Measurements from ENCODE around the gene CREB3L4.
"Not testable (repeated sequence)": the region's sequence is repeated elsewhere in the genome, so short reads cannot be mapped to it uniquely, and the experiment has no call there.

CREB3L4 gene

DNA sequence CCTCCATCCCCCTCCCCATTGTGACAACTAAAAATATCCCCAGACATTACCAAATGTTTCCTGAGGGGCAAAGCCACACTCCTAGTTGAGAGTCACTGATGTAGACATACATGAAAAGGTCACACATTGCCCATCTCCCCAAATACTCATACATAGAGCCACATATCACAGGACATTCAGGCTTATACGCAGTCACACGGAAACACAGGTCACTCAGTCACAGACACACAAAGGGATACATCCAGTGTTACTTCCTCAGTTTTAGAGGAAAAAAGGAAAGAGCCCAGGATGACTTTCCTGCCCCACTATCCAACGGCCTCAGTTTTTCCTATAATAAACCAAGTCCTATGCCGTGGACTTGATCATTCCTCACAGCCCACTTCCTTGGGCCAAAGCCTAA, 6.3 kb upstream of the CREB3L4 start:
- no peak for DNase-seq

DNA sequence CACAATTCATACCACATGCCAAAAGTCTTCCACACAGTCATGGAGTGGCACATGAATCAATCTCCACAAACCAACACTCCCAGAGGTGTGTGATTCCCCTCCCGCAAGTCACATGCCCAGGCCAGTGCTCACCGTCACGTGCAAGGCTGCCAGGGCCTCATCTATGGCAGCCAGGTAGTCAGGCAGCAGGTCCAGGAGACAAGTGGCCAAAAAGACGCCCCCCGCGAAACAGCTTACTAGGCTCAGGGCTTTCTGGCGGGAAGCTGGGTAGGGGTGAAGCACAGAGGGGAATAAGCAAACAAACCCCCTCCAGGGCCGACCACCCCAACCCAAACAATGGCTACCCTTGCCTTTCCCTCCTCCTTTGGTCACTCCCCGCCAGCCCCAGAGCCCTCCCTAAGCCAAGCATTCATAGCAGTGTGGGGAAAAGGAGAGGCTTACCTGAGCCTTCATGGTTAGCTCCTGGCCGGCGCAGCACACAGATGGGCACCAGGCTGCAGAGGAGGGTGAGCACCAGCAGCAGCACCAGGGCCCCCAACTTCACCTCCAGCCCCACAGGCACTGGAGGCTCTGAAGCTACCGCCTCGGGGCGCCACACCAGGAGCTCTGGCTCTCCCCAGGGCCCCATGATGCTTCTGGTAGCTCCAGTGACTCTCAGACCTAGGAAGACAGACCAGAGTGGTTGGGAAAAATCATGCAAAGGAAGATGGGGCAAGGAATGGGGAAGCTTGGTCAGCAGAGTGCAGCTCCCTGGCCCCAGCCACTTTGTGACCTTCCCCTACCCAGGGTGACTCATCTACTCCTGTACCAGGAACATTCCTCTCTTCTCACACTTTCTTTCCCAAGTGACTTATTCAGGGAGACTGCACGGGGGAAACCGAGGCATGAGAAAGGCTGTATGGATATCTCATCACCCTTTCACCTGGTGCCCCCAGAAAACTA, 5.3 kb upstream of the CREB3L4 start:
- no peak for DNase-seq

DNA sequence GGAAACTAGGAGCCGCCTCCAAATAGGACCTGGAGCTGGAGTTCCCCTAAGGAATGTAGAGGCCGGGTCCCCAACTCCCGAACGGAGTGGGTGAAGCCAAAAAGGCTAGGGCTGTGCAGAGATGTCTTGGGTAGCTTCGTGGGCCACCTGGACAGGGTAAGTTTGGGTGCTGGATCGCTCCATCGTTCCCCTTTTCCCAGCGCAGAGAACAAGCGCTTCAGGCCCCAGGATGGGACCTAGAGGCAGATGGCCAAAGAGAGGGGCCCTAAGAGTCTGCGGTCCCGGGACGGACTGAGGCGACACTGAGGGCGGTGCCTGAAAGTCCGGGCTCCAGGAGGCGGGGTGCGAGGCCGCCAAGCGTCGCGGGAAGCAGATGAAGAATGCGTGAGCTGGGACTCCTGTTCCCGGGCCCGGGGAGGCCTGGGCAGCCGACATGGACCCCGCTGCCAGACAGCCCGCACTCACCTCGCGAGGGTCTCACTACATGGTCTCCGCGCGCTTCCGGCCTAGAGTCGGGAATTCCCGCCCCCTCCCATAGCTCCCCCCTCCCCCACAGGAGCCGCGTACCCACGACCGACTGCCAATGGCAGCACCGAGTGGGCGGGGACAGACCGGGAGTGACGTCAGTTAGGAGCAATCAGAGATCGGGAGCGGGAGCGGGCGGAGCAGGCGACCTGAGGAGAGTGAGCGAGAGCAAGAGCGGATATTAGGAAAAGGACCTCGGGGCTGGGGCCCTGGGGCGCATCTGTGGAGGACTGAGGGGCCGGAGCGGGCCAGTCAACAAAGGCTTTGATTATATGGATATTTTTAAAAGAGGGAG, 4.5 kb upstream of the CREB3L4 start, which contains the start of gene SLC39A1:
Gene SLC39A1 (minus strand): TSS at position 508 of the 820 bp plus-strand sequence. CDS start 822 bp downstream, outside the sequence.
- DNase-seq, result peak; percentile 98

DNA sequence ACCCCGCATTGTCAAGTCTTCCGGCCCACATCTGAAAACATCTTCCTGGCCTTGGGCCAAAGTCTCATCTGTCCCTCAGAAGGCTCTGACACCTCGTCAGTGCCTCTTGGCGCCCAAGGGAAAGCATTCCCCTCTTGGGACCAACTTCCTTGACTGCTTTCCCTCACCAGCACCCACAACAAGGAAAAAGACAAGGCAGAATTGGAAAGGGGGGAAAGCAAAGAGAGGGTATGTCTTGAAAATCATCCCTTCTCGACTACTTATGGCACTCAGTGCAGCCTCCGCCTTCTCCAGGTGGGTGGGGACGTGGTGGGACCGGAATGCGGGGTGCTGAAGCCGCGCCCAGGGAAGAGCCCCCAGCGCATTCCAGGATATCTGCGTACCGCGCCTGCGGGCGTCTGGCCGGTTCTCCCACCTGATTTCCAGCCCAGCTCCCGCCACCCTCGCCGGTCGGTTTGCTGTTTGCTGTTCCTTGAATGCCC, 3.8 kb upstream of the CREB3L4 start:
- no peak for DNase-seq

DNA sequence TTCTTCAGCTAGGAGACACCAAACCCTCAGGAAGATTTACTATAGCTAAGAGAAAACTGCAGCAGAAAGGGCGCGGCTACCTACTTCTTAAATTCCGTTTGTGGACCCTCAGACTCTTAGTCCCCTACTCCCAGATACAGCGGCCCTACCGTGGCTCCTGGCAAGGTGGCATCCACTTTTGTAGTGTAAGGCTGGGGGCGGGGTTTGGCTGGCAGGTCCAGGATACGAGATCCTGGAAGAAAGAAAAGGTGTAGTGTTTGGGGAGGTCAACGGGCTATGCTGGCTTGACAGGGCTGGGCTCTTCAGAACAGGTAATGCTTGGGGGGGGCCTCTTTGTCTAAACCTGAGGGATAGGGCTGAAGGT, 280 bp downstream of the CREB3L4 start:
- DNase-seq, result no peak

DNA sequence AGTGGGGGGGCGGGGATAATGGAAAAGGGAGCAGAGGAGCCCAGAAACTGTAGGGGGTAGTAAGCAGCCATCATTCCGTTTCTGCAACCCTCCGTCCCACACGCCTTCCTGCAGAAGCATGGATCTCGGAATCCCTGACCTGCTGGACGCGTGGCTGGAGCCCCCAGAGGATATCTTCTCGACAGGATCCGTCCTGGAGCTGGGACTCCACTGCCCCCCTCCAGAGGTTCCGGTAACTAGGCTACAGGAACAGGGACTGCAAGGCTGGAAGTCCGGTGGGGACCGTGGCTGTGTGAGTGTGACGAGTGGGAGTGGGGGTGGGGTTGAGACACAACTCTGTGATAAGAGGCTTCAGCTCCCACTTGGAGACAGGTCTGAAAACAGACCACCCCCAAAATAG, 706 bp downstream of the CREB3L4 start:
- DNase-seq, result no peak

DNA sequence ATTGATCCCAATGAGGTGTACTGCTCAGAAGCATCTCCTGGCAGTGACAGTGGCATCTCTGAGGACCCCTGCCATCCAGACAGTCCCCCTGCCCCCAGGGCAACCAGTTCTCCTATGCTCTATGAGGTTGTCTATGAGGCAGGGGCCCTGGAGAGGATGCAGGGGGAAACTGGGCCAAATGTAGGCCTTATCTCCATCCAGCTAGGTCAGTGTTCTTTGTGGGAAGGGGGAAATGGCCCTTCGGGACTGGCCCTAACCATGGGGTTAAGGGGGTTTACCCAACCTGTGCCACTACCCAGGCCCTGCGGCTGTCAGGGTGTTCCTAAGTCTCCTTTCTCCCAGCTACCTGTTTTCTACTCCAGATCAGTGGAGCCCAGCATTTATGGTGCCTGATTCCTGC, 1.3 kb downstream of the CREB3L4 start:
- DNase-seq, result no peak

DNA sequence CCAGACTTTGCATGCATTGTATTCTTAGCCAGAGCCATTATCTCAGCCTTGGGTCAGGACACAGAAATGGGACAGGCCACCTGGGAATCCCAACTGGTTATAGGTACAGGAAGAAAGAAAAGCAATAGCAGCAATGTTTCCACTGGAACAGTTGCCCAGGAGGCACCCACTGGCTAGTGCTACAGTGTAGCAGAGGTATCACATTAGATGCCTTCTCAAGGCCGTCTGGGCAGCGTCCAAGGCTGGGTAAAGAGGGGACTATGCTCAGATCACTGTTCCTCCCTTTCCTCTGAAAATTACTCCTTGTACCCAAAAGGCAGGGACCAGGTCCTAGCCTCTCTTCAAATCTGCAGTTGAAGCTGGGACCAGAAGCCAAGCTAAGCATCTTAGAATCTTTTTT, 2.6 kb downstream of the CREB3L4 start:
- DNase-seq, result no peak

DNA sequence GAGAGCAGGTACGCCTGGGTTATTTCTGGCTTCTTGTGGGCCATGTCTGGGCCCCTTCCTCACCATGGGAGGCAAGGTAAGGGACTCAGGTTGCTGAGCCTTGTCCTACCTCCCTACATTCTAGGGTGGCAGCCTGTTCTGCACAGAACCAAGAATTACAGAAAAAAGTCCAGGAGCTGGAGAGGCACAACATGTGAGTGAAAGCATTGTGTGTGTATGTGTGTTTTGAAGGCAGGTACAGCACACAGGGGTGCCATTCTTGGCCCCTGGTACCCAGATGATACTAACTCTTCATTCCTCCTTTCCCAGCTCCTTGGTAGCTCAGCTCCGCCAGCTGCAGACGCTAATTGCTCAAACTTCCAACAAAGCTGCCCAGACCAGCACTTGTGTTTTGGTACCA, 5.4 kb downstream of the CREB3L4 start:
- no peak for DNase-seq

DNA sequence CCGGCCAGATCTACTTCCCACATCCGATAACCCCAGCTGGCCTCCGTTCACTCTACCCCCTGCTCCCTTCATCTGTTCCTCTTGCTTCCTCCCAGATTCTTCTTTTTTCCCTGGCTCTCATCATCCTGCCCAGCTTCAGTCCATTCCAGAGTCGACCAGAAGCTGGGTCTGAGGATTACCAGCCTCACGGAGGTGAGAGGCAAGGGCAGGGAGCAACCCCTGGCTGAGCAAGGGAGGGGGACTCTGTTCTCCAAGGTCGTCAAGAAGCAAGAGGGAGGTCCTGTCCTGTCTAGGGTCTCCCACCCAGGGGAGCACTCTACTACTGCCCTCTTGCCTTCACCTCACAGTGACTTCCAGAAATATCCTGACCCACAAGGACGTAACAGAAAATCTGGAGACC, 5.8 kb downstream of the CREB3L4 start:
- DNase-seq, result no peak

DNA sequence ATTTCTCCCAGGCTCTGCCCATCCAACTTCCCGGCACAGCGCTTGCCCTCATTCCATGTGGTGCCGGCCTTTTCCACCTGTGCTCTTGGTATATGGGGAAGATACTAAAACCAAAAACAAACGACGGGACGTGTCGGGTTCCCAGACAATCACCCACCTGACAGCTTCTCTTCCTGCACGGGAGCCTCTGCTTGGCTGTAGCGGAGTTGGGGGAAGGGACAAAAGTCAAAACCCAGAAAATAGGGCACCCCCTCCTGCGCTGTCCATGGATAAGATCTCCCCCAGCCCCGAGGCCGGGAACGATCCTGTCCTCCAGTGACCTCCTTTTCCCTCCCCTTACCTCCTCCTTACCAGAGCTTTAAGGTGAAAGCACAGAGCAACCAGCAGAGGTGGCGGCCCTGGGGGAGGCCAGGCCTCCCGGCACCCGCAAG, 9.1 kb downstream of the CREB3L4 start:
- no peak for DNase-seq

DNA sequence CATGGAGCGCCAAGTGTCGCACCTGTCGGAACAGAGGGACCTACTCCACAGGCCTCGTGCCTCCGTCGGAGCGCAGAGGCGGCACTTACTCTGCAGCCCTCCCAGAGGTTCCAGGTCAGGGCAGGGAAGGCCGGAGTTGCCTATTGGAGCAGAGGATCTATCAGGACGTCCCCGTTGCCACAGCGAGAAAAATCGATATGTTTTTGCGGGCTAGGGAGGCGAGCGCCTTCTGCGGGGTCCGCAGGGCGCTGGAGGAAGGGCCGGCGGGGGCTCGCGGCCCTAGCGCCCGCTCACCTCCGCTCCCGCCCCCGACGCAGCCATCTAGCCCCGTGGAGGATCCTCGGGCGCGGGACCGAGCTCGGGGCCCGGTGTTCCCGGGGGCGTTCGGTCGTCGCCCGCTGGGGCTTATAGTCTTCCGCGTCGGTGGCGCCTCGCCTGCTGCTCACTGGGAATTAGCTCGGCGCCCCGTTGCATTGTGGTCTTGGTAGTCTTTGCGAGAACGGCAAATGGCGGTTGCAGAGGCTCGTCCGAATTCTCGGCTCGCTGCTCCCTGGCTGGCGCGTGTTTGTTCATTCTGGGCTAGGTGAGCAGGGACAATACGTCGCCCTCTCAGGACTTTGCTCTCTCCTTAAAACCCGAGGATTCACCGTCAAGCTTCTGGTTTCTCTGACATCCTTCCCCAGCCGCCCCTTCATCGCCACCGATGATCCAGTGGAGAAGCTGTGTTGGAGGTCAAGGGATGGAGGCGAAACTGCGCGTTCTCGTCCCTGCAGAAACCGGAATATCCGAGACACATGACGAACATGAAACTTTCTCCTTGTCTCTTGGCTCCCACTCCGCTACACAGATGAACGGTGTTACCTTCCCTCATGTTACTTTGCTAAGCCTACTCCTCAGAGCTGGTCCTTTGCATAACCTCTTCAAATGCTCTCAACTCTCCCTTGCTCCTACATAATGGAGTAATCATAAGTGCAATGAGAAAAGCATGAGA, 9.8 kb downstream of the CREB3L4 start, which contains the start of gene JTB:
Gene JTB (minus strand): TSS at position 425 of the 991 bp plus-strand sequence. CDS start 422 bp downstream, at position 3.
- peak; percentile 91 for DNase-seq

DNA sequence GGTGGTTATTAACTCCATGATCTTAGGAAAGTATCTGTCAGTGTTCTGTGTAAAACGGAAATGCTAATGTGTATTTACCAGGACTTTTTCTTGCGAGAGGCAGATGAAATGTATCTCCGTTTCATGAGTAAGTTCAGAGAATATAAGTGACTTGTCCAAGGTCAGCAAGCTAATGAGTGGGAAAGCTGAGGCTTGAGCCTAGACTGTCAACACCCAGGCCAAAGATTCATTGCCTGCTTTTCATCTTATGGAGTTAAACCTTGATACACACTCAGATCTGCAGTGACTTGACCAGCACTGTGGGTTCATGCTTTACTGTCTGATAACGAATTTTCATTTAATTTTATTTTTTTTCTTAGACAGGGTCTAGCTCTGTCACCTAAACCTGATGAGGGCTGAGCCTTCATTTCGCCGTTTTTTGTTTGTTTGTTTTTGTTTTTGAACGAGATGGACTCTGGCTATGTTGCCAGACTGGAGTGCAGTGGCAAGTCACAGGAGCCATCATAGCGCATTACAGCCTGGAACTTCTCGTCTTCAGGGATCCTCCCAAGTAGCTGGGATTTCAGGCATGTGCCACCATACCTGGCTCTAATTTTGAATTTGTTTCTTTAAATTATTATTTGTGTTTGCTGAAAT, 10.7 kb downstream of the CREB3L4 start:
- DNase-seq, result no peak

DNA sequence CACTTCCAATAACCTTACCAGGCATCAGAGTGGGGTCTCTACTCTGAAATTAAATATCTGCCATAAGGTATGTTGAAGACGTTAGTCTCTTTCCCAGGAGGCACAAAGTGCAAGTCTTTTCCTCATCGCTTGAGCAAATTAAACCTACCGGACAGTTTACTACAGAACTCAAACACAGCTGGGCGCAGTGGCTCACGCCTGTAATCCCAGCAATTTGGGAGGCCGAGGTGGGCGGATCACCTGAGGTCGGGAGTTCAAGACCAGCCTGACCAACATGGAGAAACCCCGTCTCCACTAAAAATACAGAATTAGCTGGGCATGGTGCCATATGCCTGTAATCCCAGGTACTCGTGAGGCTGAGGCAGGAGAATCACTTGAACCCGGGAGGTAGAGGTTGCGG, 11.4 kb downstream of the CREB3L4 start:
- not testable (repeated sequence) for DNase-seq

DNA sequence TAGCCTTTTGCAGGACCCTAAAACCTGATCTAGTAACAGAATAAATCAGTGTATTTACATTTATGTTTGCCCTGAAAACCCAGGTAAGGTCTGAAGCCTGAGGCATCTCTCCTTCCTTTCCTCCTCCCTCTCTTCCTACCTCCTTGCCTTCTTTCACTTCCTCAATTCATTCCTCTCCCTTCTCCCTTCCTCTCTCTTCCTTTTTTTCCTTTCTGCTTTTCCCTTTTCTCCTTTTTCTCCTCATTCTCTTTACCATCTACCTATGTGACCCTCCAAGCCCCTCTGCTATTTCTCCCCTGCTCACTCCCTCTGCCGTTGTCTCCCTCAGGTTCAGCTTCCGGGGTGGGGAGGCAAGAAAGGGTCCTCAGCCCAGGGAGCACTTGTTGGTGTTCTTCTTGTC, 14.0 kb downstream of the CREB3L4 start:
- not testable (repeated sequence) for DNase-seq

DNA sequence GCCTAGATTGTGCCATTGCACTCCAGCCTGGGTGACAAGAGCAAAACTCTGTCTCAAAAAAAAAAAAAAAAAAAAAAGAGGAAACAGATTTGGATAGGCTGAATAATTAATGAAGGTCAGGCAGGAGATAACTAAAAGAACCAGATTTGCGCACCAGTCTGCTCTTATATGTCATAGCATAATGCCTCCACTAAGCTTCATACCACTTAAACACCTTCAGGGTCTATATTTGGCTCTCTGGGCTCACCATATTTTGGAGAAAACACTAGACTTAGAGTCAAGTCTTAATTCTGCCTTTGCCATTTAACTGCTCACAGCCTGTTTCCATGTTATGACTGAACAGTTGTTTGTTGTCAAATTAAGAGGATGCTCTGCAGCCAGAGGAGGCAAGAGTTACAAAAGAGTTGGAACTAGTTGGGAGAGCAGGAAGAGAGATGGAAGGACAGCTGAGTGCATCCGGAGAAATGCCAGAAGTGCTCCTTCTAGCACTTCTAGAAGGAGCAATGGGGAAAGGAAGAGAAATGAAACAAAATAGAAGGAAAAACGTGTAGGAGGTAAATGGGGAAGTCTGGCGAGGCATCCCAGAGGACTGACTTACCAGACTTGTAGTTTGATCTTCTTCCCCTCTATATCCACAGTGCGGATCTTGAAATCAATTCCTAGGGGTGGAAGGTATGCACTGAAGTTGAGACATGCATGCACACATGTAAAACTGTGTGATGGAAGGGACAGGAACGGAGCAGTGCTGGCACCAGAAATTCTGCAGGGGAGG, 16.6 kb downstream of the CREB3L4 start:
- DNase-seq, result no peak

DNA sequence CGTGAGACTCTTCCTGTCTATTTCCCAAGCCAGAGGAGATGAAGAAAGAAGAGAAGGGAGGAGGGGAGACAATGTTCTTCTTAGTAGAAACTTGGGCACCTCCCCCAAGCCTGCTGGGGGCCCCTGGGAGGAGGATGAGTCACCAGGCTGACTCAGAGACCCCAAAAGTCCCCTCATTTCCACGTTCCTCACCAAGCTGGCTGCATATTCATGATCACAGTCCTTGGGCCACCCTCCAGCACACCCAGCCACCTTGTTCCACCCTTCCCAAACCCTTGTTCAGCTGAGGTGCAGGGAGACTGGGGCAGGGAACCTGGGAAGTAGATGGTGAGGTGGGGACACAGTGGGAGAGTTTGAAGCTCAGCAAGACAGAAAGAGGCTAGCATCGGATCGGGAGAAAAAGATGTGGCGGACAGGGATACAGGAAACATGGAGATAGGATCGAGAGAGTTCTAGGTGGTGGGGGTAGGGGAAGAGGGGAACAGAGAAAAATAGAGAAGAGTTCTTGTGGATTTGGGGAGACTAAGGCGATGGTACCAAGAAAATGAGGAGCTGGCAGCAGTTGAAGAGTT, 17.7 kb downstream of the CREB3L4 start:
- DNase-seq, result peak; percentile 75

DNA sequence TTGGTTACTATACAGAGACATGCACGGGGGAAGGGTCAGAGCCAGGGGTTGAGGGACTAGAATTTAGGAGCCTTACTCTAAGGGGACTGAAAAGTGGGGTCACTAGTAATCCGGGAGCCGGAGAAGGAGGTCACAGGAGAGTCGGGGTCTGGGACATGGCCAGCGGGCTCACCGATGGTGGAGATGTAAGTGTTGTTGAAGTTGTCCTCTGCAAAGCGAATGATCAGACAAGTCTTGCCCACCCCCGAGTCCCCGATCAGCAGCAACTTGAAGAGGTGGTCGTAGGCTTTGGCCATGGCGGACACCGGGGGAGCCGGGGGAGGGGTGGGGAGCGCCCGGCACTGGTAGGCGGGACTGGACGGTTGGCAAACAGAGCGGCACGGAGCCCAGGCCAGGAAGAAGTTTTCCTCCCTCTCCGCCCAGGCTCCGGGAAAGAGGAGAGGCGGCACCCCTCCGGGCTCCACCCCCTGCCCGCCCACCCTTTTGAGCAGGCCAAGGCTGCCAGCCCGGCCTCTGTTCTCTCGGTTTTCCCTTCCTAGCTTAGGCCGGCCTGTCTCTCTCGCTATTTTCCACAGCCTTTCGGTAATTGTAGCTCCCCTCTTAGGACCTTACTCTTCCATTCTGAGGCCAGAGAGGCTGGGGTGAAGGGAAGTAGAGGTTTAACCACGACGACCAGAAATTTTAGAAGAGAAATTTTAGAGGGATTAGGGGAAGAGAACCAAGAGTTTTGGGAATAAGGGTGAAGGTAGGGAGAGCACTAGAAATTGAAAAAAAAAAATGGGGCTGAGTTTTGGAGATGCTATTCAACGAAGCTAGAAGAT, 18.4 kb downstream of the CREB3L4 start, which contains the start of gene RAB13:
Gene RAB13 (minus strand): TSS at position 399 of the 821 bp plus-strand sequence. CDS start 103 bp downstream, at position 296.
- peak; percentile 75 for DNase-seq

DNA sequence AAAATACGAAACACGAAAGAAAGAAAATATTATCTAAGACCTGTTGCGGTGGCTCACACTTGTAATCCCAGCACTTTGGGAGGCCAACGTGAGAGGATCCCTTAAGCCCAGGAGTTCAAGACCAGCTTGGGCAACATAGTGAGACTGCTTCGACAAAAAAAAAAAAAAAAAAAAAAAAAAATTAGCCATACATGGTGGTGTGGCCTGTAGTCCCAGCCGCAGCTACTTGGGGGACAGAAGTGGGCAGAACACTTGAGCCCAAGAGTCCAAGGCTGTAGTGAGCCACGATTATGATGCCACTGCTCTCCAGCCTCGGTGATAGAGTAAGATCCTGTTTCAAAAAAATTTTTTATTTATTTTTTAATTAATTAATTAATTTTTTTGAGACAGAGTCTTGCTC, 19.9 kb downstream of the CREB3L4 start:
- DNase-seq, result no peak
